Measurements from ENCODE around the gene CALR3. TPM values are rescaled to one million over a fixed set of nuclear protein-coding genes. Genes with fewer than 3 reads are reported as not detected.

Gene CALR3
- total RNA-seq, 1 donor from 2014 or later = not detected

DNA sequence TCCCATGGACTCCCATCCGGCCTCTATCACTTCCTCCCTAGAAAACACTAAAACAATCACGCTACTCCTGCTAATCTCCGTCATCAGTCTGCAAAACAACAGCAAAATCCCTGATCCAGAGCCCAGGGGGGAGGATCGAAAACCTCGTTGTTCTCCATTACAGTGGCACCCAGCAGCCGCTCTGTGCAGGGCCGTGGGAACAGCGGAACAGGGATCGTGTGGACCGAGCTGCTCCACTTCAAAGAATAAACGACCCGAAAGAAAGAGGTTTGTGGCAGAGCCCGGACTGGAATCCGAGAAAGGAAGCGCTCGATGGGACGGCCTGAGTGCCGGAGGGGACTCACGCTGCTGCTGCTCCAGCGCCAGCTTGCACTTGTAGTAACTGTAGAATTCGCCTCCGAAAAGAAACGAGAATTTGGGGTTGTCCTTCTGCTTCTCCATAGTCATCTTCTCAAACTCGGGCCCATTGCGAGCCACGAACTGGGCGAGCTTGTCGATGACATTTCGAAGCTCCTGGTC is 45.6 kb upstream of the CALR3 start:
- Mint-ChIP-seq H3K9me3 (ENCODE audit: low read depth) (no peaks in the 10 kb centered on the region), H3K36me3 (ENCODE audit: low read depth) (peaks cover 8% of the 10 kb centered on the region), H3K27ac (ENCODE audit: unreplicated experiment) (peak overlapping the region; percentile 93), H3K4me1 (ENCODE audit: low read depth) (peaks cover 33% of the 10 kb centered on the region), H3K4me3 (ENCODE audit: unreplicated experiment) (peak overlapping the region; percentile 86), H3K27me3 (ENCODE audit: low read depth) (no peaks in the 10 kb centered on the region)
- TF ChIP-seq, protein P1, sequence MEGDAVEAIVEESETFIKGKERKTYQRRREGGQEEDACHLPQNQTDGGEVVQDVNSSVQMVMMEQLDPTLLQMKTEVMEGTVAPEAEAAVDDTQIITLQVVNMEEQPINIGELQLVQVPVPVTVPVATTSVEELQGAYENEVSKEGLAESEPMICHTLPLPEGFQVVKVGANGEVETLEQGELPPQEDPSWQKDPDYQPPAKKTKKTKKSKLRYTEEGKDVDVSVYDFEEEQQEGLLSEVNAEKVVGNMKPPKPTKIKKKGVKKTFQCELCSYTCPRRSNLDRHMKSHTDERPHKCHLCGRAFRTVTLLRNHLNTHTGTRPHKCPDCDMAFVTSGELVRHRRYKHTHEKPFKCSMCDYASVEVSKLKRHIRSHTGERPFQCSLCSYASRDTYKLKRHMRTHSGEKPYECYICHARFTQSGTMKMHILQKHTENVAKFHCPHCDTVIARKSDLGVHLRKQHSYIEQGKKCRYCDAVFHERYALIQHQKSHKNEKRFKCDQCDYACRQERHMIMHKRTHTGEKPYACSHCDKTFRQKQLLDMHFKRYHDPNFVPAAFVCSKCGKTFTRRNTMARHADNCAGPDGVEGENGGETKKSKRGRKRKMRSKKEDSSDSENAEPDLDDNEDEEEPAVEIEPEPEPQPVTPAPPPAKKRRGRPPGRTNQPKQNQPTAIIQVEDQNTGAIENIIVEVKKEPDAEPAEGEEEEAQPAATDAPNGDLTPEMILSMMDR (IDR thresholded peaks at IDR 0.05) = no peak
- no peak for DNase-seq (ENCODE audit: low spot score)

DNA sequence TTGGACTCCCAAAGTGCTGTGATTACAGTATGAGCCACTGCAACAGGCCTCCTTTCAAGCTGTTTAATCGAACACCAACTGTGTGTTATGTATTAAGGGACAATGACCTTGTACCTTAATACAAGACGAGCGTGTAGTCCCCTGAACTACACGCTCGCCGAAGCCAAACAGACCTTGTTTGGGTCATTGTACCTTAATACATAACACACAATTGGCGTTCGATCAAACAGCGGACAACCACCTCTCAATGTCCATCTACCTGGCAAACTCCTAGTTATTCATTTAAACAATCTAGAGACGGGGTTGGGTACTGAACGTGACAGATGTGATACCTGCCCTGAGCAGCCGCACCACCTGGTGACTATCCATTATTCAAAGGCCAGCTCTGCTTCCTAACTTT is 45.0 kb upstream of the CALR3 start:
- peaks cover 8% of the 10 kb centered on the region for H3K36me3 Mint-ChIP-seq (ENCODE audit: low read depth)
- H3K27ac Mint-ChIP-seq (ENCODE audit: unreplicated experiment) = peak overlapping the region; percentile 93
- peaks cover 33% of the 10 kb centered on the region for H3K4me1 Mint-ChIP-seq (ENCODE audit: low read depth)
- no peak for DNase-seq (ENCODE audit: low spot score)
- peak overlapping the region; percentile 86 for H3K4me3 Mint-ChIP-seq (ENCODE audit: unreplicated experiment)
- no peaks in the 10 kb centered on the region for H3K27me3 Mint-ChIP-seq (ENCODE audit: low read depth)
- no peaks in the 10 kb centered on the region for H3K9me3 Mint-ChIP-seq (ENCODE audit: low read depth)
- TF ChIP-seq, protein P1 (IDR thresholded peaks at IDR 0.05) = no peak

DNA sequence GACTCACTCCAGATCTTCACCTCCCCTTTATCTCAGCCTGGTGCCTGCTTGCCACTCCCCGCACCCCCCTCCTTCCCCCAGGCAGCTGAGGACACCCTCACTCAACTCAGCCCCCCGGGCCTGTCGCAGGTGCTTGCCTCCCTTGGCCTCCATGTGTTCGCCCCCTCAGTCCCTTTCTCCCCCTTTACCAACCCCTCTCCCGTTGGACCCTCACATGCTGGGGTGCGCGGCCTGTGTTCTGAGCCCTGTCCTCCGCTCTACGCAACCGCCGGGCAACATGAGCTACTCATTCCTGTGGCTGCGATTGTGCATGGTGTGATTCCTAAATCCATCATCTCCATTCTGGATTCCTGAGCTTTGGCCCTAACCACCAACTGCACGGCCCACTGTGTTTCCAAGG is 41.1 kb upstream of the CALR3 start:
- peaks cover 11% of the 10 kb centered on the region for H3K36me3 Mint-ChIP-seq (ENCODE audit: low read depth)
- TF ChIP-seq, protein P1 (IDR thresholded peaks at IDR 0.05) = no peak
- no peaks in the 10 kb centered on the region for H3K27me3 Mint-ChIP-seq (ENCODE audit: low read depth)
- no peak overlapping the region for H3K4me3 Mint-ChIP-seq (ENCODE audit: unreplicated experiment)
- no peak overlapping the region for H3K27ac Mint-ChIP-seq (ENCODE audit: unreplicated experiment)
- no peak for DNase-seq (ENCODE audit: low spot score)
- H3K9me3 Mint-ChIP-seq (ENCODE audit: low read depth) = no peaks in the 10 kb centered on the region
- peaks cover 18% of the 10 kb centered on the region for H3K4me1 Mint-ChIP-seq (ENCODE audit: low read depth)

DNA sequence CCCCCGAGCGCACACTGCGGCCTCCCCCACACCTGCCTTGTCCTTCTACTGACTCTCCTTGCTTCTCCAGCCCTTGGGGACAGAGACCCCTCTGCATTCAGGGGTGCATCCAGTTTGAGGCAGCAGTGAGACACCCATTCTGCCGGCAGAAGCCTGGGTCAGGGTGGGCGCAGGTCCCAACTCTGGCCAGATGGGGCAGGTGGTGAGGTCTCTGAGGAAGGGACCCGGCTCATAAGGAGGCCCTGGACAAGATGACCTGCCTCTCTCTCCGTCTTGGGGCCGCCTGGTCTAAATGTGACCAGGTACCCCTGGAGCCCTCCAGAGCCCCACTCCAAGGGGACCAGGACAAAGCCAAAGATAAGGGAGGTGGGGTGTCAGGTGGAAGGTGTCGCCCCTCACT is 40.2 kb upstream of the CALR3 start:
- Mint-ChIP-seq H3K4me3 (ENCODE audit: unreplicated experiment) (no peak overlapping the region), H3K4me1 (ENCODE audit: low read depth) (peaks cover 11% of the 10 kb centered on the region)

DNA sequence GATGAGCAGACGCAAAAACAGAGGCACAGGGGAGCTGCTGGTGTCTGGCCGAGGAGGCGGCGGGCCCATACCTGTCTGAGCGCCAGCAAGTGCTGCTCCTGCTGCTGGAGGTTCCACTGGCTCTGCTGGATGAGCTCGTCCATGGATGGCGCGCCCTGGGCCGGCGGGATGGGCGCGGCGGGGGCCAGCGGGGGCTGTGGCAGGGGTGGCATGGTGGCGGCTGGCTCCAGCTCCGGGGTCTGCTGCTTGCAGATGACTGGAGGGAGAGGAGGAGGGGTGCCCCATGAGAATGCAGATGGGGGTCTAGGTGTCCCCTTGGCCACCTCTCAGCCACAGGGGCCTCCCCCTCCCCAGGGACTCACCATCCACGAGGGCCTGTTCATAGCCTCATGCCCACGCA is 39.4 kb upstream of the CALR3 start:
- H3K9me3 Mint-ChIP-seq (ENCODE audit: low read depth) = no peaks in the 10 kb centered on the region
- no peak for DNase-seq (ENCODE audit: low spot score)
- no peak overlapping the region for H3K4me3 Mint-ChIP-seq (ENCODE audit: unreplicated experiment)
- TF ChIP-seq, protein P1 (IDR thresholded peaks at IDR 0.05) = no peak
- no peaks in the 10 kb centered on the region for H3K27me3 Mint-ChIP-seq (ENCODE audit: low read depth)
- peaks cover 18% of the 10 kb centered on the region for H3K36me3 Mint-ChIP-seq (ENCODE audit: low read depth)
- H3K27ac Mint-ChIP-seq (ENCODE audit: unreplicated experiment) = no peak overlapping the region
- peaks cover 5% of the 10 kb centered on the region for H3K4me1 Mint-ChIP-seq (ENCODE audit: low read depth)

More for the DNA sequence above, 40.2 kb upstream of the CALR3 start:
- no peak for DNase-seq (ENCODE audit: low spot score)
- TF ChIP-seq, protein P1 (IDR thresholded peaks at IDR 0.05) = no peak
- H3K27ac Mint-ChIP-seq (ENCODE audit: unreplicated experiment) = no peak overlapping the region
- no peaks in the 10 kb centered on the region for H3K9me3 Mint-ChIP-seq (ENCODE audit: low read depth)
- peaks cover 17% of the 10 kb centered on the region for H3K36me3 Mint-ChIP-seq (ENCODE audit: low read depth)
- H3K27me3 Mint-ChIP-seq (ENCODE audit: low read depth) = no peaks in the 10 kb centered on the region
